Smooth muscle cell (in vitro differentiated cells): Measurements from ENCODE around the gene CTIF. TPM values are rescaled to one million over a fixed set of nuclear protein-coding genes. Genes with fewer than 3 reads are reported as not detected.
"Not testable (repeated sequence)": the region's sequence is repeated elsewhere in the genome, so short reads cannot be mapped to it uniquely, and the experiment has no call there.

Experiments
- DNase-seq: peaks from one replicate; lab custom pipeline; 2025; ENCODE audit not compliant: unreplicated experiment; lab: John Stamatoyannopoulos, UW
- H2AFZ ChIP-seq: fragments of 200-600 bp; sonication (generic); 2 replicates; pipeline ENCODE4 v1.6.0; 2016; ENCODE audit warnings: antibody characterized with exemption, low read depth, mild to moderate bottlenecking
- H3F3A ChIP-seq: fragments of 200-600 bp; sonication (generic); 2 replicates; pipeline ENCODE4 v1.6.0; 2017; ENCODE audit warnings: antibody characterized with exemption, low read depth
- H3K27ac ChIP-seq: fragments of 200-600 bp; sonication (generic); 2 replicates; pipeline ENCODE4 v1.5.1; 2016; ENCODE audit warnings: low read depth, mild to moderate bottlenecking
- H3K27me3 ChIP-seq: fragments of 200-600 bp; sonication (generic); 2 replicates; pipeline ENCODE4 v1.6.1; 2016; ENCODE audit warnings: low read depth, mild to moderate bottlenecking
- H3K36me3 ChIP-seq: fragments of 200-600 bp; sonication (generic); 2 replicates; pipeline ENCODE4 v1.5.1; 2016; ENCODE audit warnings: low read depth
- H3K4me1 ChIP-seq: fragments of 200-600 bp; sonication (generic); 2 replicates; pipeline ENCODE4 v1.5.1; 2016; ENCODE audit warnings: low read depth
- H3K4me2 ChIP-seq: fragments of 200-600 bp; sonication (generic); 2 replicates; pipeline ENCODE4 v1.6.0; 2016; ENCODE audit warnings: mild to moderate bottlenecking
- H3K4me3 ChIP-seq: fragments of 200-600 bp; sonication (generic); 2 replicates; pipeline ENCODE4 v1.5.1; 2016; ENCODE audit warnings: mild to moderate bottlenecking
- H3K79me2 ChIP-seq: fragments of 200-600 bp; sonication (generic); 2 replicates; pipeline ENCODE4 v1.6.0; 2016; ENCODE audit warnings: low read depth, mild to moderate bottlenecking
- H3K9ac ChIP-seq: fragments of 200-600 bp; sonication (generic); 2 replicates; pipeline ENCODE4 v1.6.0; 2016; ENCODE audit warnings: low read depth
- H3K9me3 ChIP-seq: fragments of 200-600 bp; sonication (generic); replicated peaks from 2 replicates; pipeline ENCODE4 v1.5.1; 2016; ENCODE audit warnings: low read depth
- H4K20me1 ChIP-seq: fragments of 200-600 bp; sonication (generic); 2 replicates; pipeline ENCODE4 v1.6.0; 2016; ENCODE audit warnings: low read depth
- WGBS: methylation state at CpG from one replicate; pipeline ENCODE4 v1.1.7; 2016; ENCODE audit warnings: low lambda C conversion rate; 5-methylcytosine and 5-hydroxymethylcytosine counted together
- polyA plus RNA-seq: library from polyadenylated mRNA; unstranded; fragments of >200 nt; fragmentation: Nextera tagmentation; extraction: Ambion mirVana; gene quantifications from 2 replicates; pipeline ENCODE4 v1.2.1, GENCODE V29; 2016
- total RNA-seq: library from RNA; depleted of rRNA; stranded (reverse); fragments of >200 nt; gene quantifications from 2 replicates; pipeline ENCODE4 v1.2.3, GENCODE V29; 2014
- TF ChIP-seq, protein P1 (sequence below): fragments of 200-600 bp; sonication (generic); IDR thresholded peaks from 2 replicates; pipeline ENCODE4 v1.5.1; 2017; ENCODE audit warnings: borderline replicate concordance, mild to moderate bottlenecking, antibody characterized with exemption; ENCODE audit not compliant: insufficient read depth, poor library complexity, severe bottlenecking

The CTIF gene
- total and polyA plus RNA-seq, 2 experiments from 2014 or later = 22.2 to 25.3 TPM

GRCh38 chr18:48504819-48505218 lies 34.0 kb upstream of the CTIF start:
- Histone ChIP-seq H3K4me1 (no peaks in the 10 kb centered on the region), H3K9ac (no peak overlapping the region), H2AFZ (no peak overlapping the region), H3K9me3 (peaks cover 5% of the 10 kb centered on the region), H3K79me2 (no peaks in the 10 kb centered on the region), H4K20me1 (no peaks in the 10 kb centered on the region), H3K27ac (no peak overlapping the region), H3K4me3 (no peak overlapping the region), H3F3A (no peaks in the 10 kb centered on the region), H3K27me3 (no peaks in the 10 kb centered on the region), H3K36me3 (no peaks in the 10 kb centered on the region), H3K4me2 (no peak overlapping the region)
- TF ChIP-seq, protein P1, sequence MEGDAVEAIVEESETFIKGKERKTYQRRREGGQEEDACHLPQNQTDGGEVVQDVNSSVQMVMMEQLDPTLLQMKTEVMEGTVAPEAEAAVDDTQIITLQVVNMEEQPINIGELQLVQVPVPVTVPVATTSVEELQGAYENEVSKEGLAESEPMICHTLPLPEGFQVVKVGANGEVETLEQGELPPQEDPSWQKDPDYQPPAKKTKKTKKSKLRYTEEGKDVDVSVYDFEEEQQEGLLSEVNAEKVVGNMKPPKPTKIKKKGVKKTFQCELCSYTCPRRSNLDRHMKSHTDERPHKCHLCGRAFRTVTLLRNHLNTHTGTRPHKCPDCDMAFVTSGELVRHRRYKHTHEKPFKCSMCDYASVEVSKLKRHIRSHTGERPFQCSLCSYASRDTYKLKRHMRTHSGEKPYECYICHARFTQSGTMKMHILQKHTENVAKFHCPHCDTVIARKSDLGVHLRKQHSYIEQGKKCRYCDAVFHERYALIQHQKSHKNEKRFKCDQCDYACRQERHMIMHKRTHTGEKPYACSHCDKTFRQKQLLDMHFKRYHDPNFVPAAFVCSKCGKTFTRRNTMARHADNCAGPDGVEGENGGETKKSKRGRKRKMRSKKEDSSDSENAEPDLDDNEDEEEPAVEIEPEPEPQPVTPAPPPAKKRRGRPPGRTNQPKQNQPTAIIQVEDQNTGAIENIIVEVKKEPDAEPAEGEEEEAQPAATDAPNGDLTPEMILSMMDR = no peak
- no peak for DNase-seq

DNA sequence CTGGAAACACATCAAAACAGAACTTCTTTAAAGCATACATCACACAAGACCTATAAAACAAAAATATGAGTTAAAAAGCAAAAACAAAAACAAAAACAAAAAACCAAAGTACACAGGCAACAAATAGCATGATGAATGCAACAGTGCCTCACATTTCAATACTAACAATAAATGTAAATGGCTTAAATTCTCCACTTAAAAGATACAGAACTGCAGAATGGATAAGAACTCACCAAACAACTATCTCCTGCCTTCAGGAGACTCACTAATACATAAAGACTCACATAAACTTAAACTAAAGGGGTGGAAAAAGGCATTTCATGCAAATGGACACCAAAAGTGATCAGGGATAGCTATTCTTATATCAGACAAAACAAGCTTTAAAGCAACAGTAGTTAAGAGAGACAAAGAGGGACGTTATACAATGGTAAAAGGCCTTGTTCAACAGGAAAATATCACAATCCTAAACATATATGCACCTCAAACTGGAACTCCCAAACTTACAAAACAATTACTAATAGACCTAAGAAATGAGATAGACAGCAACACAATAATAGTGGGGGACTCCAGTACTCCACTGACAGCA lies 31.8 kb upstream of the CTIF start:
- WGBS = 85% methylated on average over 1 of the region's 1 CpG

DNA sequence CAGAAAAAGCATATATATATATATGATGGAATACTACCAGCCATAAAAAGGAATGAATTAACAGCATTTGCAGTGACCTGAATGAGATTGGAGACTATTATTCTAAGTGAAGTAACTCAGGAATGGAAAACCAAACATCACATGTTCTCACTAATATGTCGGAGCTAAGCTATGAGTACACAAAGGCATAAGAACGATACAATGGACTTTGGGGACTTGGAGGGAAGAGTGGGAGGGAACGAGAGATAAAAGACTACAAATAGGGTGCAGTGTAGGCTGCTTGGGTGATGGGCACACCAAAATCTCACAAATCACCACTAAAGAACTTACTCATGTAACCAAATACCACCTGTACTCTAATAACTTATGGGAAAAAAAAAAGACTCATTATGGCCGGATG lies 26.3 kb upstream of the CTIF start:
- H3K9me3 ChIP-seq, H2AFZ ChIP-seq, H3K9ac ChIP-seq, H3K27ac ChIP-seq, H3K4me2 ChIP-seq, H3K36me3 ChIP-seq, DNase-seq, H3K27me3 ChIP-seq, H4K20me1 ChIP-seq, H3K4me3 ChIP-seq, H3K4me1 ChIP-seq, H3K79me2 ChIP-seq, H3F3A ChIP-seq: not testable (repeated sequence)
- 94% methylated on average over 4 of the region's 4 CpGs for WGBS

More for the DNA sequence above, 31.8 kb upstream of the CTIF start:
- H3K27ac ChIP-seq, H3K4me2 ChIP-seq, H3K36me3 ChIP-seq, H3K79me2 ChIP-seq, H3K9ac ChIP-seq, H3K9me3 ChIP-seq, H2AFZ ChIP-seq, H3K4me1 ChIP-seq, H3K4me3 ChIP-seq, DNase-seq, H4K20me1 ChIP-seq, H3K27me3 ChIP-seq, H3F3A ChIP-seq: not testable (repeated sequence)

- DNase-seq = no peak
- Histone ChIP-seq H3F3A (no peaks in the 10 kb centered on the region), H3K79me2 (no peaks in the 10 kb centered on the region), H3K4me2 (no peak overlapping the region), H3K4me1 (no peaks in the 10 kb centered on the region), H4K20me1 (no peaks in the 10 kb centered on the region), H3K4me3 (no peak overlapping the region), H2AFZ (no peak overlapping the region), H3K36me3 (no peaks in the 10 kb centered on the region), H3K27me3 (no peaks in the 10 kb centered on the region), H3K9ac (no peak overlapping the region), H3K9me3 (no peaks in the 10 kb centered on the region), H3K27ac (no peak overlapping the region)
- TF ChIP-seq, protein P1 = no peak
- 92% methylated on average over 11 of the region's 11 CpGs for WGBS
These were observed 24.0 kb upstream of the CTIF start for GRCh38 chr18:48514786-48515185.

DNA sequence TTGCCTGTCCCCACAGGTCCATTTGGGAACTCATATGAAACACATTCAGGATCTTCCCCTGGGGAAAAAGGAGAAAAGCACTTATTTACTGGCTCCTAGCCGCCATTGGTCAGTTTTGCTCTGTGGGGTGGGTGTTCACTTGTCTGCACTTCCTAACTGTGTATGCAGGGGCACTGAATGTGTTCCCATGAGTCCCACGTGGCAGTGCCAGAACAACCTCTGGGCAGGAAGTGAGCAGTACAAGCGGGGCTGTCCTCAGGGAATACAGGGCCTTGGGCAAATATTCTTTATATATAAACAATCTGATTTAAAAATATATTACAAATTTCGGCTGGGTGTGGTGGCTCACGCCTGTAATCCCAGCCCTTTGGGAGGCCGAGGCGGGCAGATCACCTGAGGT lies 21.8 kb upstream of the CTIF start:
- Histone ChIP-seq H3K79me2 (no peaks in the 10 kb centered on the region), H3K9me3 (no peaks in the 10 kb centered on the region), H2AFZ (no peak overlapping the region), H3K27ac (no peak overlapping the region), H3K4me2 (no peak overlapping the region), H3K27me3 (no peaks in the 10 kb centered on the region), H3K36me3 (no peaks in the 10 kb centered on the region), H4K20me1 (no peaks in the 10 kb centered on the region), H3F3A (no peaks in the 10 kb centered on the region), H3K4me1 (no peaks in the 10 kb centered on the region), H3K9ac (no peak overlapping the region), H3K4me3 (no peak overlapping the region)
- WGBS = 95% methylated on average over 7 of the region's 7 CpGs
- DNase-seq = no peak
- TF ChIP-seq, protein P1 = no peak
